Endothelial cell of umbilical vein (primary cell): ENCODE data around the gene MRPS18B. TPM values are rescaled to one million over a fixed set of nuclear protein-coding genes. Genes with fewer than 3 reads are reported as not detected.

Experiments
- BruUV-seq: library from RNA; stranded (reverse); fragments of 400-500 nt; replicated peaks from 2 replicates; lab custom pipeline; 2021; lab: Mats Ljungman, UMichigan
- CTCF ChIA-PET: fragments of 300-600, 350-600 bp; sonication (Branson Sonifier 250); formaldehyde crosslinking; loops from one replicate; lab custom pipeline; 2021; ENCODE audit warnings: antibody characterized with exemption, inconsistent platforms; lab: Charles Lee
- POLR2A ChIA-PET: fragments of 300-600, 350-600 bp; sonication (Branson Sonifier 250); formaldehyde crosslinking; loops from one replicate; lab custom pipeline; 2021; ENCODE audit warnings: antibody characterized with exemption, inconsistent platforms; lab: Charles Lee
- DNase-seq: peaks from one replicate; pipeline ENCODE4 v3.0.0-alpha.2; 2011; ENCODE audit warnings: low read depth, low spot score
- FAIRE-seq: peaks from 2 replicates; lab custom pipeline; 2011; peaks lifted over from hg19 to GRCh38; lab: Jason Lieb, UNC
- H2AFZ ChIP-seq: 2 replicates; pipeline ENCODE4 v1.6.0; 2012; ENCODE audit warnings: low read depth, low read length, control low read depth, inconsistent platforms
- H3K27ac ChIP-seq: 2 replicates; pipeline ENCODE4 v1.5.1; 2011; ENCODE audit warnings: low read depth, mild to moderate bottlenecking, control low read depth, low read length, moderate library complexity; ENCODE audit not compliant: insufficient read depth
- H3K27me3 ChIP-seq, 2 experiments: 2 replicates each; pipeline versions ENCODE4 v1.6.0 to v1.6.1; 2011; ENCODE audit warnings: low read length in 2 of 2, mixed read lengths in 1 of 2; ENCODE audit not compliant: control insufficient read depth in 2 of 2, insufficient read depth in 2 of 2
- H3K36me3 ChIP-seq, 2 experiments: 2 replicates in 1 of 2; 3 replicates in 1 of 2; pipeline ENCODE4 v1.5.1; 2011; ENCODE audit warnings: low read length in 2 of 2, mild to moderate bottlenecking in 1 of 2, moderate library complexity in 1 of 2; ENCODE audit not compliant: control insufficient read depth in 2 of 2, insufficient read depth in 2 of 2; ENCODE audit errors: extremely low read depth in 1 of 2
- H3K4me1 ChIP-seq: 3 replicates; pipeline ENCODE4 v1.5.1; 2011; ENCODE audit warnings: mild to moderate bottlenecking, low read length; ENCODE audit not compliant: control insufficient read depth, insufficient read depth; ENCODE audit errors: extremely low read depth
- H3K4me2 ChIP-seq: 2 replicates; pipeline ENCODE4 v1.6.1; 2011; ENCODE audit warnings: low read length, control low read depth, mixed read lengths; ENCODE audit not compliant: insufficient read depth
- H3K4me3 ChIP-seq, 3 experiments: fragments of 200-600 bp in 1 of 3; sonication (generic), shearing (Covaris generic) in 1 of 3; replicated peaks in 1 of 3; 2 replicates each; pipeline ENCODE4 v1.5.1; 2011 to 2016; ENCODE audit warnings: control low read depth in 3 of 3, low read length in 3 of 3, mild to moderate bottlenecking in 2 of 3, inconsistent platforms in 1 of 3, low read depth in 1 of 3, moderate library complexity in 1 of 3; ENCODE audit not compliant: insufficient read depth in 1 of 3
- H3K79me2 ChIP-seq: 2 replicates; pipeline ENCODE4 v1.6.0; 2012; ENCODE audit warnings: low read length, inconsistent platforms; ENCODE audit not compliant: control insufficient read depth, insufficient read depth
- H3K9ac ChIP-seq: replicated peaks from 2 replicates; pipeline ENCODE3; 2011; ENCODE audit warnings: low read length, control low read depth; ENCODE audit not compliant: insufficient read depth; ENCODE audit errors: extremely low read depth
- H3K9me1 ChIP-seq: replicated peaks from 3 replicates; pipeline ENCODE4 v1.6.0; 2011; ENCODE audit warnings: mild to moderate bottlenecking, low read length; ENCODE audit not compliant: control insufficient read depth, insufficient read depth; ENCODE audit errors: extremely low read depth
- H3K9me3 ChIP-seq: replicated peaks from 2 replicates; pipeline ENCODE4 v1.5.1; 2012; ENCODE audit warnings: low read length, inconsistent platforms; ENCODE audit not compliant: control insufficient read depth, insufficient read depth
- H4K20me1 ChIP-seq: replicated peaks from 2 replicates; pipeline ENCODE3; 2011; ENCODE audit warnings: mild to moderate bottlenecking, low read length; ENCODE audit not compliant: control insufficient read depth, insufficient read depth; ENCODE audit errors: extremely low read depth
- CTCF ChIP-seq, 2 donors: IDR thresholded peaks; 1 replicate in 1 of 2; 2 replicates in 1 of 2; pipeline ENCODE4 v1.5.1; 2011; ENCODE audit warnings: low read length in 2 of 2, mild to moderate bottlenecking in 2 of 2, moderate library complexity in 2 of 2, control low read depth in 1 of 2, inconsistent platforms in 1 of 2, low read depth in 1 of 2; ENCODE audit not compliant: insufficient read depth in 1 of 2; ENCODE audit errors: extremely low read depth in 1 of 2
- EZH2 ChIP-seq: IDR thresholded peaks from 2 replicates; pipeline ENCODE4 v1.6.1; 2012; ENCODE audit warnings: borderline replicate concordance, low read depth, mild to moderate bottlenecking, moderate library complexity, low read length, inconsistent platforms; ENCODE audit not compliant: severe bottlenecking
- FOS ChIP-seq: IDR thresholded peaks from 2 replicates; pipeline ENCODE4 v1.6.1; 2011; ENCODE audit warnings: mild to moderate bottlenecking, low read length, moderate library complexity, borderline replicate concordance; ENCODE audit not compliant: insufficient read depth
- POLR2A ChIP-seq: IDR thresholded peaks from 2 replicates; pipeline ENCODE4 v1.6.1; 2012; ENCODE audit warnings: low read depth, mild to moderate bottlenecking, control low read depth, low read length
- POLR2AphosphoS5 ChIP-seq: IDR thresholded peaks from 2 replicates; pipeline ENCODE4 v1.6.1; 2012; ENCODE audit warnings: low read depth, mild to moderate bottlenecking, control low read depth, low read length, moderate library complexity; ENCODE audit not compliant: insufficient read depth
- dilution Hi-C: fragments of 300-500 bp; cut with MboI; formaldehyde crosslinking; loops from one replicate; pipeline ENCODE4 v1.15.0; 2019; ENCODE audit warnings: low sequenced_read_pairs; ENCODE audit not compliant: extremely low pct_ligation_motif_present
- intact Hi-C: fragments of 100-400 bp; cut with micrococcal nuclease; formaldehyde crosslinking; loops from one replicate; pipeline ENCODE4 v1.10.0; 2022
- microRNA counts: library from miRNA; unstranded; fragments of <30 nt; microRNA quantifications from one replicate; lab custom pipeline; 2016
- microRNA-seq: library from miRNA; unstranded; fragments of <30 nt; microRNA quantifications from one replicate; pipeline ENCODE4 v1.2.0, GENCODE V29; 2021; ENCODE audit warnings: borderline number of aligned reads, borderline replicate concordance
- polyA plus RNA-seq, 4 experiments: library from polyadenylated mRNA; depleted of rRNA in 3 of 4; stranded (reverse) in 3 of 4; unstranded in 1 of 4; fragments of >200 nt; gene quantifications; 2 replicates each; pipeline versions ENCODE4 v1.2.1 to v1.2.3, GENCODE V29; 2011 to 2012; ENCODE audit warnings: missing spikeins in 1 of 4
- small RNA-seq: library from RNA; depleted of rRNA; stranded (forward); fragments of <200 nt; gene quantifications from one replicate; pipeline ENCODE3, GENCODE V24; 2012; ENCODE audit warnings: low replicate concordance, low read depth; ENCODE audit not compliant: insufficient read depth, insufficient read length
- total RNA-seq: library from RNA; stranded (reverse); gene quantifications from 2 replicates; pipeline ENCODE4 v1.2.3, GENCODE V29; 2021

MRPS18B gene
- total and polyA plus RNA-seq, 2 donors (not counting 3 experiments of a cell fraction or from before 2014, with no cell fraction given), result 32.6 to 49.1 TPM

DNA sequence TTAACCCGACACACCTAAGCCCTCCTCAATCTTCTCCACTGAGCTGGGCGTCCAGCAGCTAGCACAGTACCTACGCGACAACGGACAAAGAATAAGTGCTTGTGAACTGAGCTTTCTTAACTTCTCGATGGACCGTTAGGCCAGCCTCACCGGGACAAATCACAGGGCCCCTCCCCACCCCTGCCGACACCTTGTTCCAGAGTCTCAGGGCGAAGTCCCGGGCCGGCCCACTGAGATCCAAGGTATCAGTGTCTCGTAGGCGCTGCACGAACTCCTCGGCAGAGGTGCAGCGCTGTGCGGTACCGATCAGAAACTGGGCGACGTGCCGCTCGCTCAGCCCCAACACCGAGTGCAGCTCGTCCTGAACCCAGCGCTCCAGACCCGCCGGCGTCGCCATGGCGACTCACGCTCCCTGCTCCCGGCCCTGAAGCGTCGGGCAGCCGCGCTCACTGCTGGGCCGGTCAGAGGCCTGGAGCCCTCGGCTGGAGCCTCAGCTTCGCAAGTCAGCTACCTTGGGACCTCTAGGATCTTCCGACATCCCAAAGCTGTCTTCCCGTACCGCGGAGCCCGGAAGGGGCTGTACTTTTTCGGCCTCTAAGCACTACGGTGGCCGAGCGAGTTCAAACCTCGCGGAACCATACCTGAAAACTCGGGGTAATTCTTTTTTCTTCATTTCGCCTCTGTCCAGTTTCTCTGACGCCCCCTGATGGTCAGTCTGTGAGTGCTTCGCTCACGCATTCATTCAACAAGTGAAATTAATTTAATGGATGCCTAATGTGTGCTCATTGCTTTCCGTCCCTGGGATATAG is 55.0 kb downstream of the MRPS18B start, which contains the start of gene DHX16:
Gene DHX16, minus strand, starts transcription at position 562 of the 809 bp plus-strand sequence. Its CDS starts 165 bp downstream, at position 397.
- FAIRE-seq (peak; percentile 99), DNase-seq (peak; percentile 97)
- BruUV-seq, result TSS peak; percentile 37
- POLR2A ChIA-PET, result interaction anchor here (1.0 to 1.3 kb wide), 2 partner anchors 9 to 58 kb away, joined by 6 to 17 read pairs; no protein-coding TSS in a partner anchor
- peaks cover 11% of the 10 kb centered on the region for H3K79me2 ChIP-seq
- H3K9me1 ChIP-seq, result no peaks in the 10 kb centered on the region
- H2AFZ ChIP-seq, result peak within 1 kb of the TSS; percentile 58
- H3K9ac ChIP-seq, result peak within 1 kb of the TSS; percentile 72
- H3K36me3 ChIP-seq, result peaks cover 9 to 24% of the 10 kb centered on the region in 2 experiments
- H3K4me1 ChIP-seq, result peaks cover 6% of the 10 kb centered on the region
- CTCF ChIA-PET, result interaction anchor here (0.7 to 5.6 kb wide), 26 partner anchors 8 to 415 kb away, joined by 3 to 55 read pairs (median 6); partner anchors contain the start of genes ABCF1, MRPS18B, NRM and PRR3
- H3K27ac ChIP-seq, result peak within 1 kb of the TSS; percentile 11
- no peaks in the 10 kb centered on the region for H4K20me1 ChIP-seq
- intact Hi-C loops (loop anchor here (1.0 to 5.0 kb wide), 4 partner anchors 25 to 190 kb away; partner anchors contain the start of gene C6orf136), dilution Hi-C loops (no loop called here)
- peak within 1 kb of the TSS; percentile 38 to 82 (median 73) for H3K4me3 ChIP-seq
- H3K9me3 ChIP-seq, result no peaks in the 10 kb centered on the region
- peak within 1 kb of the TSS; percentile 82 for H3K4me2 ChIP-seq
- peak; percentile 85 for TF ChIP-seq POLR2A
- TF ChIP-seq FOS, result no peak
- peak; percentile 91 for TF ChIP-seq POLR2AphosphoS5
- no peak for TF ChIP-seq EZH2
- peak; percentile 84 to 93 for TF ChIP-seq CTCF (IDR thresholded peaks at IDR 0.05; ENCODE audit: extremely low read depth in 1 of 2, insufficient read depth in 1 of 2, low read depth in 1 of 2, low read length in 2 of 2)
- H3K27me3 ChIP-seq, result no peaks in the 10 kb centered on the region

MicroRNA genes within 50 kb of the gene (microRNA counts, 767-probe panel; counts per million panel counts)
- 723 counts per million, percentile 96 among the panel's probes with 10 or more counts for microRNA hsa-miR-877-5p (lab: Ali Mortazavi, UCI)

Small RNA genes lying within 50 kb of the gene (microRNA-seq; reads per million reads assigned to microRNA genes)
- gene MIR877, result 94.1 reads per million, percentile 56 among the genes with 10 or more reads in this experiment

Small RNA genes lying within 50 kb of the gene (small RNA-seq; reads per million reads assigned to genes)
- gene MIR877, result not detected

Other genes starting within 250 kb of the MRPS18B start
- 249 and 271 TPM in 2 replicates for gene HLA-E, start 128.3 kb upstream of the MRPS18B start, total RNA-seq
- 277 and 298 TPM in 2 replicates for gene HLA-E, start 128.3 kb upstream of the MRPS18B start, polyA plus RNA-seq
- gene GNL1, start 61.4 kb upstream of the MRPS18B start, total RNA-seq, result 87.3 and 103 TPM in 2 replicates
- 58.4 and 63.1 TPM in 2 replicates for gene GNL1, start 61.4 kb upstream of the MRPS18B start, polyA plus RNA-seq
- gene PRR3, start 60.5 kb upstream of the MRPS18B start, total RNA-seq, result 10.6 and 12.0 TPM in 2 replicates
- 22.3 and 23.3 TPM in 2 replicates for gene PRR3, start 60.5 kb upstream of the MRPS18B start, polyA plus RNA-seq
- 55.8 and 60.3 TPM in 2 replicates for gene ABCF1, start 46.4 kb upstream of the MRPS18B start, total RNA-seq
- 29.0 and 34.0 TPM in 2 replicates for gene ABCF1, start 46.4 kb upstream of the MRPS18B start, polyA plus RNA-seq
- 75.1 and 88.3 TPM in 2 replicates for gene PPP1R10, start 597 bp upstream of the MRPS18B start, total RNA-seq
- gene PPP1R10, start 597 bp upstream of the MRPS18B start, polyA plus RNA-seq, result 19.2 and 20.3 TPM in 2 replicates
- 18.4 and 20.2 TPM in 2 replicates for gene ATAT1, start 9.0 kb downstream of the MRPS18B start, total RNA-seq
- gene ATAT1, start 9.0 kb downstream of the MRPS18B start, polyA plus RNA-seq, result 17.4 and 19.4 TPM in 2 replicates
- gene C6orf136, start 29.3 kb downstream of the MRPS18B start, total RNA-seq, result 18.5 and 21.0 TPM in 2 replicates
- gene C6orf136, start 29.3 kb downstream of the MRPS18B start, polyA plus RNA-seq, result 19.1 and 20.2 TPM in 2 replicates
- gene DHX16, start 55.2 kb downstream of the MRPS18B start, total RNA-seq, result 36.3 and 38.2 TPM in 2 replicates
- gene DHX16, start 55.2 kb downstream of the MRPS18B start, polyA plus RNA-seq, result 62.3 and 66.5 TPM in 2 replicates
- 129 and 136 TPM in 2 replicates for gene PPP1R18, start 68.8 kb downstream of the MRPS18B start, total RNA-seq
- gene PPP1R18, start 68.8 kb downstream of the MRPS18B start, polyA plus RNA-seq, result 167 and 173 TPM in 2 replicates
- 28.5 and 32.2 TPM in 2 replicates for gene NRM, start 73.1 kb downstream of the MRPS18B start, total RNA-seq
- gene NRM, start 73.1 kb downstream of the MRPS18B start, polyA plus RNA-seq, result 33.8 and 36.7 TPM in 2 replicates
- gene MDC1, start 99.4 kb downstream of the MRPS18B start, total RNA-seq, result 42.3 and 43.6 TPM in 2 replicates
- 15.6 and 16.8 TPM in 2 replicates for gene MDC1, start 99.4 kb downstream of the MRPS18B start, polyA plus RNA-seq
- gene TUBB, start 102.5 kb downstream of the MRPS18B start, total RNA-seq, result 1,243 and 1,276 TPM in 2 replicates
- gene TUBB, start 102.5 kb downstream of the MRPS18B start, polyA plus RNA-seq, result 1,408 and 1,437 TPM in 2 replicates
- gene FLOT1, start 124.8 kb downstream of the MRPS18B start, total RNA-seq, result 141 and 145 TPM in 2 replicates
- gene FLOT1, start 124.8 kb downstream of the MRPS18B start, polyA plus RNA-seq, result 146 and 154 TPM in 2 replicates
- 163 and 170 TPM in 2 replicates for gene IER3, start 126.7 kb downstream of the MRPS18B start, total RNA-seq
- 344 and 468 TPM in 2 replicates for gene IER3, start 126.7 kb downstream of the MRPS18B start, polyA plus RNA-seq